22Rv1 (cell line): ENCODE measurements around the gene CCNK.
A peak's percentile ranks its signal among the peaks of the same experiment; 100 is the strongest.

Experiments
- CTCF ChIP-seq: fragments of 450-650 bp; IDR thresholded peaks from 2 replicates; pipeline ENCODE4 v1.5.1; 2017; ENCODE audit warnings: mild to moderate bottlenecking
- ZFX ChIP-seq: fragments of 450-650 bp; IDR thresholded peaks from 2 replicates; pipeline ENCODE4 v1.6.1; 2017; ENCODE audit warnings: antibody characterized with exemption, borderline replicate concordance

- TF ChIP-seq CTCF (peak; percentile 23; the same call in 1 of the 2 replicates), ZFX (no peak)
Observed at GRCh38 chr14:99524804-99525698, 43.8 kb downstream of the CCNK start.
